Esophagus squamous epithelium (tissue), 4 donors: ENCODE measurements around the gene LTBP1.

Experiments used
- CTCF ChIP-seq, 6 experiments: fragments of 450-650 bp in 4 of 6; fragments of 200-600 bp in 2 of 6; sonication (generic) in 2 of 6; IDR thresholded peaks; one replicate each; pipeline ENCODE4 v1.5.1; 2016 to 2019; ENCODE audit warnings: antibody characterized with exemption in 6 of 6, mild to moderate bottlenecking in 4 of 6, moderate library complexity in 4 of 6
- POLR2A ChIP-seq, 4 donors: fragments of 450-650 bp; IDR thresholded peaks; one replicate each; pipeline ENCODE4 v1.6.1; 2017; ENCODE audit warnings: antibody characterized with exemption in 4 of 4, mild to moderate bottlenecking in 4 of 4, moderate library complexity in 3 of 4

- TF ChIP-seq CTCF (IDR thresholded peaks at IDR 0.05) (no peak), POLR2A (IDR thresholded peaks at IDR 0.05) (no peak)
These were observed 329.1 kb downstream of the LTBP1 start for GRCh38 chr2:33275689-33276444.
